B cell (primary cell): ENCODE data around the gene HMG20B. TPM values are rescaled to one million over a fixed set of nuclear protein-coding genes. Genes with fewer than 3 reads are reported as not detected.
"Not testable (repeated sequence)": the region's sequence is repeated elsewhere in the genome, so short reads cannot be mapped to it uniquely, and the experiment has no call there.

ENCODE experiments used
- ATAC-seq: fragments of 200-7000 bp; cut with Tn5 transposase; one replicate; pipeline ENCODE4 v1.10.0; 2021; ENCODE audit warnings: low read depth, mild to moderate bottlenecking, moderate number of reproducible peaks, moderate library complexity
- CTCF ChIA-PET: fragments of 350-600 bp; sonication (Branson Sonifier 250); formaldehyde crosslinking; loops from one replicate; lab custom pipeline; 2021; ENCODE audit warnings: antibody characterized with exemption, inconsistent platforms; lab: Charles Lee
- POLR2A ChIA-PET: fragments of 350-600 bp; sonication (Branson Sonifier 250); formaldehyde crosslinking; loops from one replicate; lab custom pipeline; 2021; ENCODE audit warnings: antibody characterized with exemption; lab: Charles Lee
- DNase-seq: peaks from one replicate; pipeline ENCODE4 v3.0.0; 2013
- H2AFZ ChIP-seq: 2 replicates; pipeline ENCODE4 v1.6.1; 2012; ENCODE audit warnings: mild to moderate bottlenecking, low read depth, low read length; ENCODE audit not compliant: insufficient read depth, poor library complexity, severe bottlenecking
- H3K27ac ChIP-seq, 2 donors: 1 replicate in 1 of 2; 2 replicates in 1 of 2; pipeline ENCODE4 v1.5.1; 2012 to 2013; ENCODE audit warnings: low read length in 2 of 2, mild to moderate bottlenecking in 2 of 2, moderate library complexity in 1 of 2
- H3K27me3 ChIP-seq, 4 experiments: fragments of 200-600 bp in 1 of 4; sonication (generic) in 1 of 4; replicated peaks in 1 of 4; 1 replicate in 2 of 4; 2 replicates in 2 of 4; pipeline versions ENCODE4 v1.6.1 to v1.7.0; 2013 to 2016; ENCODE audit warnings: low read length in 3 of 4, mild to moderate bottlenecking in 2 of 4, mixed read lengths in 1 of 4, moderate library complexity in 1 of 4; ENCODE audit not compliant: insufficient read depth in 4 of 4, control insufficient read depth in 3 of 4; ENCODE audit errors: control extremely low read depth in 1 of 4
- H3K36me3 ChIP-seq, 2 experiments: replicated peaks in 1 of 2; 1 replicate in 1 of 2; 2 replicates in 1 of 2; pipeline versions ENCODE4 v1.6.1 to v1.7.1; 2013; ENCODE audit warnings: low read length in 1 of 2; ENCODE audit not compliant: insufficient read depth in 2 of 2, control insufficient read depth in 1 of 2; ENCODE audit errors: control extremely low read depth in 1 of 2, extremely low read depth in 1 of 2
- H3K4me1 ChIP-seq, 2 donors: fragments of 200-600 bp in 1 of 2; sonication (generic) in 1 of 2; 1 replicate in 1 of 2; 2 replicates in 1 of 2; pipeline versions ENCODE4 v1.5.1 to v1.6.1; 2013 to 2017; ENCODE audit warnings: low read length in 2 of 2; ENCODE audit not compliant: control insufficient read depth in 2 of 2, insufficient read depth in 2 of 2
- H3K4me2 ChIP-seq: replicated peaks from 2 replicates; pipeline ENCODE3; 2012; ENCODE audit warnings: mild to moderate bottlenecking, low read depth, low read length; ENCODE audit not compliant: poor library complexity, severe bottlenecking
- H3K4me3 ChIP-seq, 5 experiments: fragments of 200-600 bp in 1 of 5; sonication (generic) in 1 of 5; 1 replicate in 3 of 5; 2 replicates in 2 of 5; pipeline versions ENCODE4 v1.5.1 to v1.7.0; 2011 to 2016; ENCODE audit warnings: low read length in 4 of 5, mild to moderate bottlenecking in 4 of 5, low read depth in 2 of 5, control low read depth in 1 of 5, moderate library complexity in 1 of 5; ENCODE audit not compliant: insufficient read depth in 1 of 5; ENCODE audit errors: control extremely low read depth in 1 of 5, extremely low read depth in 1 of 5
- H3K79me2 ChIP-seq: fragments of 200-600 bp; sonication (generic); one replicate; pipeline ENCODE4 v1.6.0; 2016; ENCODE audit warnings: low read length; ENCODE audit not compliant: control insufficient read depth, insufficient read depth
- H3K9ac ChIP-seq: fragments of 200-600 bp; sonication (generic); 2 replicates; pipeline ENCODE4 v1.6.1; 2017; ENCODE audit warnings: mild to moderate bottlenecking, low read length, moderate library complexity
- H3K9me3 ChIP-seq, 3 donors: one replicate each; pipeline versions ENCODE4 v1.6.1 to v1.7.1; 2013; ENCODE audit warnings: low read length in 2 of 3; ENCODE audit not compliant: control insufficient read depth in 2 of 3, insufficient read depth in 1 of 3; ENCODE audit errors: control extremely low read depth in 1 of 3
- H4K20me1 ChIP-seq: 2 replicates; pipeline ENCODE4 v1.6.0; 2012; ENCODE audit warnings: mild to moderate bottlenecking, low read length; ENCODE audit not compliant: insufficient read depth, control insufficient read depth, poor library complexity, severe bottlenecking
- H3K27ac Mint-ChIP-seq: one replicate; pipeline ENCODE4 v1.8.0; 2021; ENCODE audit warnings: mixed read lengths
- H3K27me3 Mint-ChIP-seq: one replicate; pipeline ENCODE4 v1.8.0; 2021; ENCODE audit warnings: mixed read lengths
- H3K4me1 Mint-ChIP-seq: one replicate; pipeline ENCODE4 v1.8.0; 2021; ENCODE audit warnings: mixed read lengths
- H3K4me3 Mint-ChIP-seq: one replicate; pipeline ENCODE4 v1.8.0; 2021; ENCODE audit warnings: mixed read lengths
- H3K9me3 Mint-ChIP-seq: one replicate; pipeline ENCODE4 v1.8.0; 2022; ENCODE audit warnings: mixed read lengths; ENCODE audit not compliant: insufficient read depth
- EZH2 ChIP-seq: IDR thresholded peaks from 2 replicates; pipeline ENCODE4 v1.6.1; 2012; ENCODE audit warnings: borderline replicate concordance, low read depth, mild to moderate bottlenecking, moderate library complexity, low read length; ENCODE audit not compliant: insufficient read depth, poor library complexity, severe bottlenecking
- WGBS: methylation state at CpG from one replicate; pipeline ENCODE4 v1.1.5; 2013; ENCODE audit warnings: missing lambda C conversion rate; ENCODE audit not compliant: insufficient coverage; 5-methylcytosine and 5-hydroxymethylcytosine counted together
- intact Hi-C: fragments of 100-400 bp; cut with micrococcal nuclease; formaldehyde crosslinking; loops from one replicate; pipeline ENCODE4 v1.10.0; 2022
- polyA plus RNA-seq: library from polyadenylated mRNA; depleted of rRNA; stranded (reverse); fragments of >200 nt; gene quantifications from 2 replicates; pipeline ENCODE4 v1.2.3, GENCODE V29; 2012
- total RNA-seq, 2 donors: library from RNA; stranded (reverse); fragments of 120-200 nt in 1 of 2; gene quantifications; 1 replicate in 1 of 2; 2 replicates in 1 of 2; pipeline versions ENCODE4 v1.2.3 to v1.2.4, GENCODE V29; 2013 to 2022
- TF ChIP-seq, protein P1 (sequence below): fragments of 200-600 bp; IDR thresholded peaks from one replicate; pipeline ENCODE4 v1.8.0; 2022; ENCODE audit warnings: antibody characterized with exemption, mild to moderate bottlenecking

The HMG20B gene
- total and polyA plus RNA-seq, 2 donors (not counting 1 experiment from before 2014, with no cell fraction given), result 41.7 to 59.0 TPM

DNA sequence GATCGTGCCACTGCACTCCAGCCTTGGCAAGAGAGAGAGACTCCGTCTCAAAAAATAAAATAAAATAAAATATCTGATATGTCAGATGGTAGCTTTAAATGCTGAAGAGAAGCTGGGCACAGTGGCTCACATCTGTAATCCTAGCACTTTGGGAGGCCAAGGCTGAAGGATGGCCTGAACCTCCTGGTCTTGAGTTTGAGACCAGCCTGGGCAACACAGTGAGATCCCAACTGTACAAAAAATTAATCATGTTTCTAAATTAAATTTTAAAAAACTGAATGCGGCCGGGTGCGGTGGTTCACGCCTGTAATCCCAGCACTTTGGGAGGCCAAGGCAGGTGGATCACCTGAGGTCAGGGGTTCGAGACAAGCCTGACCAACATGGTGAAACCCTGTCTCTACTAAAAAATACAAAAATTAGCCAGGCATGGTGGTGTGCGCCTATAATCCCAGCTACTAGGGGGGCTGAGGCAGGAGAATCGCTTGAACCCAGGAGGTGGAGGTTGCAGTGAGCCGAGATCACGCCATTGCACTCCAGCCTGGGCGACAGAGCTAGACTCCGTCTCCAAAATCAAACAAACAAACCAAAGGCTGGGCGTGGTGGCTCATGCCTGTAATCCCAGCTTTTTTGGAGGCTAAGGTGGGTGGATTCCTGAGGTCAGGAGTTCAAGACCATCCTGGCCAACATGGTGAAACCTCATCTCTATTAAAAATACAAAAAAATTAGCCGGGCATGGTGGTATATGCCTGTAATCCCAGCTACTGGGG, 11.5 kb downstream of the HMG20B start:
- H3K4me3 ChIP-seq, POLR2A ChIA-PET, H3K4me1 Mint-ChIP-seq, H3K9ac ChIP-seq, H4K20me1 ChIP-seq, H3K4me3 Mint-ChIP-seq, intact Hi-C loops, H2AFZ ChIP-seq, ATAC-seq, DNase-seq, H3K27me3 Mint-ChIP-seq, H3K79me2 ChIP-seq, H3K9me3 ChIP-seq, H3K36me3 ChIP-seq, H3K27ac ChIP-seq, H3K27ac Mint-ChIP-seq, H3K4me2 ChIP-seq, H3K9me3 Mint-ChIP-seq: not testable (repeated sequence)
- peaks cover 0 to 13% (median 6%) of the 10 kb centered on the region in 4 experiments for H3K27me3 ChIP-seq
- H3K4me1 ChIP-seq, result peaks cover 8 to 12% of the 10 kb centered on the region in 2 donors
- CTCF ChIA-PET, result interaction anchor here (0.7 to 2.2 kb wide), 6 partner anchors 12 to 151 kb away, joined by 3 to 12 read pairs (median 6); partner anchors contain the start of gene MFSD12
- WGBS, result 95% methylated on average over 4 of the region's 15 CpGs

DNA sequence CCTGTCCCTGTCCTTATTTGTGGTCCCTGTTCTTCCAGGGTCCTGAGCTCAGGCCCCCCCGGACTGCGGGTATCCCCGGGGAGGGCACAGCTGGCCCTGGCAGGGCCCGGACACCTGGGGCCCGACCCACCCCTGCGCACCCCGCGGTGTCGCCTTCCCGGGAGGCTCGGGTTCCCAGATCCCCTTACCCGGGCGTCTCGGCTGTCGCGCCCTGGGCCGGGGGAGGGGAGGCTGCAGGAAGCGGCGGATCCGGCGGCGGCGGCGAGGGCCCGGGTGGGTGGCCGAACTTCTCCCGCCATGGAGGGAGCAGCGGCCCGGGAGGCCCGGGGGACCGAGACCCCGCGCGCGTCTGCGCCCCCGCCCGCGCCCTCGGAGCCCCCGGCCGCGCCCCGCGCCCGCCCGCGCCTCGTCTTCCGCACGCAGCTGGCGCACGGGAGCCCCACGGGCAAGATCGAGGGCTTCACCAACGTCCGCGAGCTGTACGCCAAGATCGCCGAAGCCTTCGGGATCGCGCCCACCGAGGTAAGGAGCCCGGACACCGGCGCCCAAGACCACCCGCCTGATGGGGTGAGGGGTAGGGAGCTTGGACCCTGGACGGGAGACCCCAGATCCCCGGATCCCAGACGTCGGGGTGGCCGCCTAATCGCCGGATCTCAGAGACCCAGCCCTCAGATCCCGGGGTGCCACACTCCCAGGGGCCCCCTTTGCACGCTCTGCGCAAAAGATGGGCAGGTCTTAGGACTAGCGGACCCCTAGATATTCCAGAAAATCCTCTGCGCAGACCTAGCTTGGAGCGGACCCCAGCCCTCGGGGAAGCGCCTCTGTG, 12.8 kb downstream of the HMG20B start, which contains the start of gene GIPC3:
Gene GIPC3, plus strand, starts transcription at position 178 of the 826 bp plus-strand sequence. Its CDS starts 120 bp downstream, at position 298.
- peak within 1 kb of the TSS; percentile 66 for H3K4me3 Mint-ChIP-seq
- H2AFZ ChIP-seq, result peak within 1 kb of the TSS; percentile 80
- no peak within 1 kb of the TSS for H3K27ac ChIP-seq
- CTCF ChIA-PET, result interaction anchor here (1.3 to 2.2 kb wide), 6 partner anchors 19 to 121 kb away, joined by 3 to 12 read pairs (median 6); partner anchors contain the start of gene MFSD12
- H3K36me3 ChIP-seq, result no peaks in the 10 kb centered on the region
- intact Hi-C loops, result loop anchor here (1.0 to 5.0 kb wide), 2 partner anchors 33 to 122 kb away; partner anchors contain the start of gene TJP3
- WGBS, result 3% methylated on average over 82 of the region's 84 CpGs
- no peaks in the 10 kb centered on the region for H4K20me1 ChIP-seq
- no peaks in the 10 kb centered on the region for H3K79me2 ChIP-seq
- peaks cover 0 to 13% (median 6%) of the 10 kb centered on the region in 4 experiments for H3K27me3 ChIP-seq
- peaks cover 8 to 12% of the 10 kb centered on the region in 2 donors for H3K4me1 ChIP-seq
- H3K27me3 Mint-ChIP-seq, result no peaks in the 10 kb centered on the region
- no peak within 1 kb of the TSS for H3K27ac Mint-ChIP-seq
- H3K4me1 Mint-ChIP-seq, result no peaks in the 10 kb centered on the region
- H3K9me3 ChIP-seq, result peaks cover 0 to 13% (median 0%) of the 10 kb centered on the region in 3 donors
- no peak for TF ChIP-seq EZH2
- TF ChIP-seq, protein P1, sequence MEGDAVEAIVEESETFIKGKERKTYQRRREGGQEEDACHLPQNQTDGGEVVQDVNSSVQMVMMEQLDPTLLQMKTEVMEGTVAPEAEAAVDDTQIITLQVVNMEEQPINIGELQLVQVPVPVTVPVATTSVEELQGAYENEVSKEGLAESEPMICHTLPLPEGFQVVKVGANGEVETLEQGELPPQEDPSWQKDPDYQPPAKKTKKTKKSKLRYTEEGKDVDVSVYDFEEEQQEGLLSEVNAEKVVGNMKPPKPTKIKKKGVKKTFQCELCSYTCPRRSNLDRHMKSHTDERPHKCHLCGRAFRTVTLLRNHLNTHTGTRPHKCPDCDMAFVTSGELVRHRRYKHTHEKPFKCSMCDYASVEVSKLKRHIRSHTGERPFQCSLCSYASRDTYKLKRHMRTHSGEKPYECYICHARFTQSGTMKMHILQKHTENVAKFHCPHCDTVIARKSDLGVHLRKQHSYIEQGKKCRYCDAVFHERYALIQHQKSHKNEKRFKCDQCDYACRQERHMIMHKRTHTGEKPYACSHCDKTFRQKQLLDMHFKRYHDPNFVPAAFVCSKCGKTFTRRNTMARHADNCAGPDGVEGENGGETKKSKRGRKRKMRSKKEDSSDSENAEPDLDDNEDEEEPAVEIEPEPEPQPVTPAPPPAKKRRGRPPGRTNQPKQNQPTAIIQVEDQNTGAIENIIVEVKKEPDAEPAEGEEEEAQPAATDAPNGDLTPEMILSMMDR, result no peak
- ATAC-seq (no peak), DNase-seq (no peak)
- H3K9ac ChIP-seq, result peak within 1 kb of the TSS; percentile 59
- peak within 1 kb of the TSS; percentile 94 for H3K4me2 ChIP-seq
- POLR2A ChIA-PET, result no interaction called here
- no peaks in the 10 kb centered on the region for H3K9me3 Mint-ChIP-seq
- H3K4me3 ChIP-seq, result peak within 1 kb of the TSS in 4 of 5 experiments; percentile 37 to 51 (median 42)
